Tibial artery (tissue), 4 donors: ENCODE measurements around the gene SYTL2.
A peak's percentile ranks its signal among the peaks of the same experiment; 100 is the strongest.
"Not testable (repeated sequence)": the region's sequence is repeated elsewhere in the genome, so short reads cannot be mapped to it uniquely, and the experiment has no call there.

Source experiments
- DNase-seq, 2 donors: peaks; one replicate each; pipeline ENCODE4 v3.0.0-alpha.2; 2019
- H3K27ac ChIP-seq, 2 donors: fragments of 200-600 bp; sonication (generic) in 1 of 2; 1 replicate in 1 of 2; 2 replicates in 1 of 2; pipeline ENCODE4 v1.5.1; 2018 to 2019; ENCODE audit warnings: mild to moderate bottlenecking in 1 of 2
- H3K27me3 ChIP-seq, 2 donors: fragments of 200-600 bp; sonication (generic) in 1 of 2; one replicate each; pipeline versions ENCODE4 v1.5.1 to v1.6.0; 2016 to 2019
- H3K36me3 ChIP-seq, 3 donors: fragments of 200-600 bp; sonication (generic) in 2 of 3; one replicate each; pipeline ENCODE4 v1.5.1; 2016 to 2019; ENCODE audit warnings: mild to moderate bottlenecking in 2 of 3
- H3K4me1 ChIP-seq, 4 donors: fragments of 200-600 bp; sonication (generic) in 2 of 4; 1 replicate in 3 of 4; 2 replicates in 1 of 4; pipeline ENCODE4 v1.5.1; 2016 to 2019
- H3K4me3 ChIP-seq, 2 donors: fragments of 200-600 bp; sonication (generic) in 1 of 2; 1 replicate in 1 of 2; 2 replicates in 1 of 2; pipeline ENCODE4 v1.5.1; 2018 to 2019; ENCODE audit warnings: mild to moderate bottlenecking in 2 of 2
- H3K9me3 ChIP-seq, 3 donors: fragments of 200-600 bp; sonication (generic) in 1 of 3; one replicate each; pipeline ENCODE4 v1.5.1; 2016 to 2019
- CTCF ChIP-seq, 2 experiments: fragments of 200-600 bp in 1 of 2; fragments of 450-650 bp in 1 of 2; IDR thresholded peaks; one replicate each; pipeline ENCODE4 v1.5.1; 2017 to 2019; ENCODE audit warnings: antibody characterized with exemption in 2 of 2, mild to moderate bottlenecking in 1 of 2, moderate library complexity in 1 of 2
- intact Hi-C: fragments of 100-400 bp; cut with DNase I; formaldehyde crosslinking; loops from one replicate; pipeline ENCODE4 v1.15.0; 2023; ENCODE audit warnings: low total_unique reads

SYTL2 gene

DNA sequence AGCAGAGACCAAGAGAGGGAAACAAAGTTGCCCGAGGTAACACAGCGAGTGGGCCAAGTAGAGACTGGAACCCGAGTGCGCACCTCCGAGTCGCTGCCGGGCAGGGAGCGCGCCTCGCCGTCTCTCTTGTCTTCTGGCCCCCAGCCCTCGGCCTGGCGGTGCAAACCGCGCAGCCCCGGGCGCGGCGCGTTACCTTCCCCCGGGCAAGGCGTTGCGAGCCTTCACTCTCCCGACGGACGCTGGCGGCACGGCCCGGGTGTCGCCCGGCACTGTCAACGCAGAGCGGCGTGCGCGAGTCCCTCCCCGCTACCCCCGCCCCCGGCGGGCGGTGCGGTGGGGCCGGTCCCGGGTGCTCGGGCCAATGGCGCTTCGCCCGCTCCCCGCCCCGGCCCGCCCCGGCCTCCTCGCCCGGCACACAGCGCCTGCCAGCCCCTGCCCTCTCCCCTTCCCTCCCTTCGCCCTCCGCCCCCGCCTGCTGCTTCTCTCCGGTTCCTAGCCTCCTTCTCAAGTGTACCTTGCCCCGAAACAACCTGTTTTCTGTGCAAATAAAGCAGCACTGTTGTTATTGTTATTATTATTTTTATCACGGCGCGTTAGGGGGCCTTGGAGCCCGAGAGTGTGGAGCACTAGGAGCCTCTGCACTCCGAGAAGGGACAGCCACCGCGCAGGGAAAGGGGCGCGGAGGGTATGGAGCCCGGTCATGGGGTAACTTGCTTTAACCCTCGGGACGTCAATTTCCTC lies at the start of gene SYTL2:
SYTL2 (minus strand) TSS at position 271 of the 741 bp plus-strand sequence. CDS start 53,416 bp downstream, outside the sequence.
- no peaks in the 10 kb centered on the region for H3K9me3 ChIP-seq
- DNase-seq = peak; percentile 58 to 85
- intact Hi-C loops = loop anchor here (5.0 kb wide), 1 partner anchor 119 kb away; no protein-coding TSS in a partner anchor
- H3K27ac ChIP-seq = peak within 1 kb of the TSS; percentile 74 to 79
- peak within 1 kb of the TSS; percentile 67 to 72 for H3K4me3 ChIP-seq
- H3K4me1 ChIP-seq = peaks cover 0 to 34% (median 20%) of the 10 kb centered on the region in 4 donors
- no peaks in the 10 kb centered on the region for H3K27me3 ChIP-seq
- no peak for TF ChIP-seq CTCF (IDR thresholded peaks at IDR 0.05)
- no peaks in the 10 kb centered on the region for H3K36me3 ChIP-seq

DNA sequence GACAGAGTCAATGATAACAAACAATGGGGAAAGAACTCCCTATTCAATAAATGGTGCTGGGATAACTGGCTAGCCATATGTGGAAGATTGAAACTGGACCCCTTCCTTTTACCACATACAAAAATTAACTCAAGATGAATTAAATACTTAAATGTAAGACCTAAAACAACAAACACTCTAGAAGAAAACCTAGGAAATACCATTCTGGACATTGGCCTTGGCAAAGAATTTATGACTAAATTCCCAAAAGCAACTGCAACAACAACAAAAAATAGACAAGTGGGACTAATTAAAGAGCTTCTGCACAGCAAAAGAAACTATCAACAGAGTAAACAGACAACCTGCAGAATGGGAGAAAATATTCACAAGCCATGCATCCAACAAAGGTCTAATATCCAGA lies 48.6 kb upstream of the SYTL2 start:
- not testable (repeated sequence) for H3K4me1 ChIP-seq, H3K4me3 ChIP-seq, H3K36me3 ChIP-seq, H3K9me3 ChIP-seq, H3K27ac ChIP-seq, DNase-seq, H3K27me3 ChIP-seq
- intact Hi-C loops = loop anchor here (10.0 kb wide), 2 partner anchors 355 to 435 kb away; no protein-coding TSS in a partner anchor

GRCh38 chr11:85857098-85857497 lies 46.2 kb upstream of the SYTL2 start:
- Histone ChIP-seq H3K36me3 (no peaks in the 10 kb centered on the region), H3K9me3 (no peaks in the 10 kb centered on the region), H3K4me1 (peaks cover 0 to 16% (median 2%) of the 10 kb centered on the region in 4 donors), H3K27ac (no peak overlapping the region), H3K4me3 (no peak overlapping the region), H3K27me3 (no peaks in the 10 kb centered on the region)
- no peak for TF ChIP-seq CTCF (IDR thresholded peaks at IDR 0.05)
- intact Hi-C loops = loop anchor here (10.0 kb wide), 2 partner anchors 358 to 438 kb away; no protein-coding TSS in a partner anchor
- DNase-seq = no peak

DNA sequence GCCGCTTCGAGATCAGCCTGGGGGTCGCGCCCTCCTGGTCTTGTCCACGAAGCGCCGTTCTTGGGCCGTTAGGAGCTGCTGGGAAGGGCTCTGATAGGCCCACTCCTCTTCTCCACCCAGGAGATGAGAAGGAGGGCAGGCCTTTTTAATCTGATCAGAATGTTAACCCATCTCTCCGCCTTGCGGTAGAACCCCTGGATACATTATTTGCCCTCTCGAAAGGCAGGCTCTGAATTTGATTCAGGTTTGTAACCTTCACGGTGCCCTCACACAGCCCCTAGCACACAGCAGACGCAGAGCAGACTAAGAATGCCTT lies 44.4 kb upstream of the SYTL2 start, which contains the start of gene CCDC83:
CCDC83 (plus strand) TSS at position 43 of the 316 bp plus-strand sequence. CDS start 9,741 bp downstream, outside the sequence.
- DNase-seq = no peak
- Histone ChIP-seq H3K4me3 (peak within 1 kb of the TSS; percentile 54 to 57), H3K27me3 (no peaks in the 10 kb centered on the region), H3K27ac (peak within 1 kb of the TSS; percentile 74 to 76), H3K4me1 (peaks cover 0 to 16% (median 2%) of the 10 kb centered on the region in 4 donors), H3K9me3 (no peaks in the 10 kb centered on the region), H3K36me3 (no peaks in the 10 kb centered on the region)
- no peak for TF ChIP-seq CTCF (IDR thresholded peaks at IDR 0.05)
- intact Hi-C loops = loop anchor here (10.0 kb wide), 2 partner anchors 360 to 440 kb away; no protein-coding TSS in a partner anchor

- peak; percentile 88 to 95 for DNase-seq
- H3K27ac ChIP-seq = peak overlapping the region; percentile 74 to 76
- peak; percentile 93 to 99 for TF ChIP-seq CTCF (IDR thresholded peaks at IDR 0.05)
- H3K4me1 ChIP-seq = peaks cover 0 to 16% (median 2%) of the 10 kb centered on the region in 4 donors
- H3K27me3 ChIP-seq = no peaks in the 10 kb centered on the region
- H3K4me3 ChIP-seq = peak overlapping the region; percentile 54 to 57
- no peaks in the 10 kb centered on the region for H3K9me3 ChIP-seq
- H3K36me3 ChIP-seq = no peaks in the 10 kb centered on the region
- intact Hi-C loops = loop anchor here (10.0 kb wide), 2 partner anchors 360 to 440 kb away; no protein-coding TSS in a partner anchor
These were observed 43.8 kb upstream of the SYTL2 start for GRCh38 chr11:85854557-85855340.
